Upper lobe of left lung (tissue), 6 donors: ENCODE measurements around the gene DENND1A. TPM values are rescaled to one million over a fixed set of nuclear protein-coding genes. Genes with fewer than 3 reads are reported as not detected.

Source experiments
- ATAC-seq, 2 donors: fragments of 200-7000 bp; cut with Tn5 transposase; one replicate each; pipeline ENCODE4 v1.9.1; 2022; ENCODE audit warnings: mild to moderate bottlenecking in 2 of 2, moderate library complexity in 2 of 2; ENCODE audit not compliant: low FRiP score in 2 of 2
- DNase-seq, 2 donors: peaks; one replicate each; pipeline ENCODE4 v3.0.0-alpha.2; 2019 to 2020
- H3K27ac ChIP-seq, 4 donors: fragments of 200-600 bp; sonication (generic); one replicate each; pipeline ENCODE4 v1.5.1; 2016 to 2019
- H3K27me3 ChIP-seq, 4 donors: fragments of 200-600 bp; sonication (generic); one replicate each; pipeline ENCODE4 v1.5.1; 2017 to 2019
- H3K36me3 ChIP-seq, 4 donors: fragments of 200-600 bp; sonication (generic); one replicate each; pipeline ENCODE4 v1.5.1; 2016 to 2019
- H3K4me1 ChIP-seq, 4 donors: fragments of 200-600 bp; sonication (generic); one replicate each; pipeline ENCODE4 v1.5.1; 2018 to 2019
- H3K4me3 ChIP-seq, 4 donors: fragments of 200-600 bp; sonication (generic); one replicate each; pipeline ENCODE4 v1.5.1; 2017 to 2019; ENCODE audit warnings: mild to moderate bottlenecking in 2 of 4, moderate library complexity in 1 of 4
- H3K9me3 ChIP-seq, 4 donors: fragments of 200-600 bp; sonication (generic); one replicate each; pipeline ENCODE4 v1.5.1; 2018 to 2019
- CTCF ChIP-seq, 6 experiments: fragments of 450-650 bp in 4 of 6; fragments of 200-600 bp in 2 of 6; sonication (generic) in 2 of 6; IDR thresholded peaks; one replicate each; pipeline ENCODE4 v1.5.1; 2016 to 2019; ENCODE audit warnings: antibody characterized with exemption in 6 of 6
- EP300 ChIP-seq, 4 donors: sonication (generic); formaldehyde crosslinking; IDR thresholded peaks; one replicate each; pipeline ENCODE4 v1.5.1; 2017; ENCODE audit warnings: antibody characterized with exemption in 4 of 4, control low read depth in 2 of 4
- POLR2A ChIP-seq, 4 donors: fragments of 450-650 bp; IDR thresholded peaks; one replicate each; pipeline ENCODE4 v1.5.1; 2016 to 2017; ENCODE audit warnings: antibody characterized with exemption in 4 of 4, mild to moderate bottlenecking in 2 of 4
- POLR2AphosphoS5 ChIP-seq, 2 donors: sonication (generic); formaldehyde crosslinking; IDR thresholded peaks; one replicate each; pipeline ENCODE4 v1.5.1; 2017; ENCODE audit warnings: antibody characterized with exemption in 2 of 2
- WGBS, 2 donors: methylation state at CpG; one replicate each; pipeline ENCODE4 v1.1.5; 2017 to 2018; 5-methylcytosine and 5-hydroxymethylcytosine counted together
- total RNA-seq, 6 donors: library from RNA; depleted of rRNA in 4 of 6; stranded (reverse); fragments of >200 nt in 4 of 6; gene quantifications; one replicate each; pipeline versions ENCODE4 v1.1.0 to v1.2.1, GENCODE V29; 2016 to 2021
- donor health status: DM: no; HTN: no; CAD: no; lungs with moderate emphysema.
- donor health status: DM: no; HTN: yes; CAD: no; lungs with severe emphysema.

DENND1A gene
- total RNA-seq, 6 donors from 2014 or later, result 9.8 to 46.1 (median 16.0) TPM

GRCh38 chr9:123691765-123692303, 238.1 kb downstream of the DENND1A start:
- Histone ChIP-seq H3K27me3 (no peaks in the 10 kb centered on the region), H3K36me3 (no peaks in the 10 kb centered on the region), H3K27ac (no peak overlapping the region), H3K9me3 (no peaks in the 10 kb centered on the region), H3K4me3 (no peak overlapping the region), H3K4me1 (peaks cover 0 to 2% (median 1%) of the 10 kb centered on the region in 4 donors)
- 88 to 93% methylated on average over 3 of the region's 3 CpGs for WGBS, 2 donors
- ATAC-seq (no peak), DNase-seq (no peak)
- no peak for TF ChIP-seq EP300 (IDR thresholded peaks at IDR 0.05)
- no peak for TF ChIP-seq CTCF (IDR thresholded peaks at IDR 0.05)
- no peak for TF ChIP-seq POLR2AphosphoS5 (IDR thresholded peaks at IDR 0.05)
- no peak for TF ChIP-seq POLR2A (IDR thresholded peaks at IDR 0.05)

GRCh38 chr9:123689701-123690428, 240.1 kb downstream of the DENND1A start:
- DNase-seq (no peak), ATAC-seq (no peak)
- 89 to 92% methylated on average over 5 of the region's 5 CpGs for WGBS, 2 donors
- Histone ChIP-seq H3K4me3 (no peak overlapping the region), H3K9me3 (no peaks in the 10 kb centered on the region), H3K4me1 (peaks cover 0 to 7% (median 3%) of the 10 kb centered on the region in 4 donors), H3K27me3 (no peaks in the 10 kb centered on the region), H3K36me3 (no peaks in the 10 kb centered on the region), H3K27ac (no peak overlapping the region)
- TF ChIP-seq POLR2A (IDR thresholded peaks at IDR 0.05) (no peak), POLR2AphosphoS5 (IDR thresholded peaks at IDR 0.05) (no peak), EP300 (IDR thresholded peaks at IDR 0.05) (no peak), CTCF (IDR thresholded peaks at IDR 0.05) (no peak)

GRCh38 chr9:123687246-123687751, 242.6 kb downstream of the DENND1A start:
- no peak overlapping the region for H3K4me3 ChIP-seq
- TF ChIP-seq CTCF (IDR thresholded peaks at IDR 0.05) (no peak), POLR2AphosphoS5 (IDR thresholded peaks at IDR 0.05) (no peak), POLR2A (IDR thresholded peaks at IDR 0.05) (no peak), EP300 (IDR thresholded peaks at IDR 0.05) (no peak)
- WGBS, 2 donors, result 47 to 48% methylated on average over 6 of the region's 6 CpGs
- no peak for ATAC-seq
- H3K27me3 ChIP-seq, result no peaks in the 10 kb centered on the region
- no peak overlapping the region for H3K27ac ChIP-seq
- H3K4me1 ChIP-seq, result peaks cover 0 to 7% (median 3%) of the 10 kb centered on the region in 4 donors
- no peak for DNase-seq
- no peaks in the 10 kb centered on the region for H3K36me3 ChIP-seq
- H3K9me3 ChIP-seq, result no peaks in the 10 kb centered on the region

- DNase-seq, result no peak
- no peak overlapping the region for H3K27ac ChIP-seq
- H3K9me3 ChIP-seq, result no peaks in the 10 kb centered on the region
- no peak for ATAC-seq
- no peaks in the 10 kb centered on the region for H3K27me3 ChIP-seq
- 78 to 86% methylated on average over 3 of the region's 3 CpGs for WGBS, 2 donors
- H3K36me3 ChIP-seq, result no peaks in the 10 kb centered on the region
- peaks cover 0 to 7% (median 3%) of the 10 kb centered on the region in 4 donors for H3K4me1 ChIP-seq
- H3K4me3 ChIP-seq, result no peak overlapping the region
- TF ChIP-seq POLR2AphosphoS5 (IDR thresholded peaks at IDR 0.05) (no peak), CTCF (IDR thresholded peaks at IDR 0.05) (no peak)
Observed at GRCh38 chr9:123686829-123687192, 243.1 kb downstream of the DENND1A start.
